ENCODE data around the gene DEGS1.

Gene DEGS1

DNA sequence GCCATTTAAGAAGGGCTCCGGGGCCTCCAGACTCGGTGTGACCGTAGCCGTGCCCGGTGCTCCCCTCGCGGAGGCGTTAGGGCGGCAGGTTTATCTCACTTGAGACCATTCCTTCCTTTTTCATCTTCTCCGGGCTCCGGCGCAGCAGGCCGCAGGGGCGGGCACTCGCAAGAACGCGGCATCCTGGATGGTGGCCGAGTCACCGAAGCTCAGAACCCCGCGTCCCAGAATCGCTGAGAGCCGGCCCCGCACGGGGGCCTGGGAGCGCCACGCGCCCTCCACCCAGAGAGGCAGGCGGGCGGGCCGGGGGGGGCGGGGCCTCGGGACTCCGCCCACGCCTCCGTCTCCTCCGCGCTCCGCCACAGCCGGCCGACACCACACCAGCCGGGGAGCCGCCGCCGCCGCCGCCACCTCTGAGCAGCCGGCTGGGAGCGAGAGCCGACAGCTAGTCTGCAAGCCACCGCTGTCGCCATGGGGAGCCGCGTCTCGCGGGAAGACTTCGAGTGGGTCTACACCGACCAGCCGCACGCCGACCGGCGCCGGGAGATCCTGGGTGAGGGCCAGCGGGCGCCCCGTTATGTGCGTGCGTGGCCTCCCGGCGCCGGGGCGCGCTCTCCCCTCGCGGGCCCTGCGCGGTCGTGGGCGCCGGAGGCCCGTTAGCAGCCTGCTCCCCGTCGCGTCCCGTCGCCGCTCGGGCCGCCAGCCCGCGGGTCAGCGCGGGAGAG is at the start of gene DEGS1:
TSS of gene DEGS1 (plus strand) at position 375 of the 725 bp plus-strand sequence. CDS start at position 472, 97 bp downstream.
- no peak for TF ChIP-seq EZH2 (optimal IDR thresholded peaks at IDR 0.05; ENCODE audit: low read depth, low read length)
- TF ChIP-seq, protein P1, sequence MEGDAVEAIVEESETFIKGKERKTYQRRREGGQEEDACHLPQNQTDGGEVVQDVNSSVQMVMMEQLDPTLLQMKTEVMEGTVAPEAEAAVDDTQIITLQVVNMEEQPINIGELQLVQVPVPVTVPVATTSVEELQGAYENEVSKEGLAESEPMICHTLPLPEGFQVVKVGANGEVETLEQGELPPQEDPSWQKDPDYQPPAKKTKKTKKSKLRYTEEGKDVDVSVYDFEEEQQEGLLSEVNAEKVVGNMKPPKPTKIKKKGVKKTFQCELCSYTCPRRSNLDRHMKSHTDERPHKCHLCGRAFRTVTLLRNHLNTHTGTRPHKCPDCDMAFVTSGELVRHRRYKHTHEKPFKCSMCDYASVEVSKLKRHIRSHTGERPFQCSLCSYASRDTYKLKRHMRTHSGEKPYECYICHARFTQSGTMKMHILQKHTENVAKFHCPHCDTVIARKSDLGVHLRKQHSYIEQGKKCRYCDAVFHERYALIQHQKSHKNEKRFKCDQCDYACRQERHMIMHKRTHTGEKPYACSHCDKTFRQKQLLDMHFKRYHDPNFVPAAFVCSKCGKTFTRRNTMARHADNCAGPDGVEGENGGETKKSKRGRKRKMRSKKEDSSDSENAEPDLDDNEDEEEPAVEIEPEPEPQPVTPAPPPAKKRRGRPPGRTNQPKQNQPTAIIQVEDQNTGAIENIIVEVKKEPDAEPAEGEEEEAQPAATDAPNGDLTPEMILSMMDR (IDR thresholded peaks at IDR 0.05; ENCODE audit: low read length), result peak; percentile 3; the same call in 1 of the 2 replicates
- no peak for TF ChIP-seq EZH2phosphoT487 (IDR thresholded peaks at IDR 0.05; ENCODE audit: low read length)
- no peaks in the 10 kb centered on the region for H3K9me2 ChIP-seq (replicated peaks; ENCODE audit: insufficient read depth, low read length)
- H3K79me2 ChIP-seq (ENCODE audit: low read length), result peaks cover 46% of the 10 kb centered on the region
- no peaks in the 10 kb centered on the region for H3K9me3 ChIP-seq (replicated peaks; ENCODE audit: insufficient read depth, low read length)
- peak within 1 kb of the TSS; percentile 75 for H3K4me2 ChIP-seq (ENCODE audit: low read depth, low read length)
- H2AFZ ChIP-seq (ENCODE audit: low read length), result peak within 1 kb of the TSS; percentile 90
- peak within 1 kb of the TSS; percentile 84 for H3K9ac ChIP-seq (ENCODE audit: low read length)
- peak within 1 kb of the TSS; percentile 89 for H3K27ac ChIP-seq (ENCODE audit: low read length)
- peaks cover 25% of the 10 kb centered on the region for H3F3A ChIP-seq (ENCODE audit: insufficient read depth, low read length)
- H3K4me3 ChIP-seq (ENCODE audit: low read length), result peak within 1 kb of the TSS; percentile 92
- no peaks in the 10 kb centered on the region for H3K27me3 ChIP-seq (replicated peaks; ENCODE audit: insufficient read depth, low read length)
- H4K20me1 ChIP-seq (ENCODE audit: insufficient read depth, low read length), result no peaks in the 10 kb centered on the region
- peaks cover 6% of the 10 kb centered on the region; the same call in 1 of the 2 replicates for H3K4me1 ChIP-seq (ENCODE audit: low read length)
- DNase-seq, result peak; percentile 90
- no peaks in the 10 kb centered on the region for H3K36me3 ChIP-seq (replicated peaks; ENCODE audit: insufficient read depth, low read length)

- Histone ChIP-seq H2AFZ (ENCODE audit: low read length) (no peak overlapping the region), H3K36me3 (replicated peaks; ENCODE audit: insufficient read depth, low read length) (peaks cover 21% of the 10 kb centered on the region; the same call in 1 of the 2 replicates), H3K4me3 (ENCODE audit: low read length) (no peak overlapping the region), H3F3A (ENCODE audit: insufficient read depth, low read length) (no peaks in the 10 kb centered on the region), H3K4me2 (ENCODE audit: low read depth, low read length) (no peak overlapping the region), H4K20me1 (ENCODE audit: insufficient read depth, low read length) (no peaks in the 10 kb centered on the region; the same call in 1 of the 2 replicates), H3K4me1 (ENCODE audit: low read length) (no peaks in the 10 kb centered on the region), H3K9ac (ENCODE audit: low read length) (no peak overlapping the region), H3K27me3 (replicated peaks; ENCODE audit: insufficient read depth, low read length) (no peaks in the 10 kb centered on the region), H3K9me2 (replicated peaks; ENCODE audit: insufficient read depth, low read length) (no peaks in the 10 kb centered on the region), H3K79me2 (ENCODE audit: low read length) (peaks cover 9% of the 10 kb centered on the region; the same call in 1 of the 2 replicates), H3K27ac (ENCODE audit: low read length) (no peak overlapping the region), H3K9me3 (replicated peaks; ENCODE audit: insufficient read depth, low read length) (no peaks in the 10 kb centered on the region)
- no peak for DNase-seq
- TF ChIP-seq, protein P1 (IDR thresholded peaks at IDR 0.05; ENCODE audit: low read length), result no peak
- TF ChIP-seq EZH2phosphoT487 (IDR thresholded peaks at IDR 0.05; ENCODE audit: low read length) (no peak), EZH2 (optimal IDR thresholded peaks at IDR 0.05; ENCODE audit: low read depth, low read length) (no peak)
These were observed 49.2 kb upstream of the DEGS1 start for GRCh38 chr1:224133741-224134299.

- Histone ChIP-seq H3K27me3 (replicated peaks; ENCODE audit: insufficient read depth, low read length) (no peaks in the 10 kb centered on the region), H3K9ac (ENCODE audit: low read length) (no peak overlapping the region), H3K36me3 (replicated peaks; ENCODE audit: insufficient read depth, low read length) (peaks cover 7% of the 10 kb centered on the region; the same call in 1 of the 2 replicates), H3K4me3 (ENCODE audit: low read length) (no peak overlapping the region), H3K27ac (ENCODE audit: low read length) (no peak overlapping the region), H3F3A (ENCODE audit: insufficient read depth, low read length) (no peaks in the 10 kb centered on the region), H3K9me3 (replicated peaks; ENCODE audit: insufficient read depth, low read length) (no peaks in the 10 kb centered on the region), H3K4me2 (ENCODE audit: low read depth, low read length) (no peak overlapping the region), H2AFZ (ENCODE audit: low read length) (no peak overlapping the region), H3K79me2 (ENCODE audit: low read length) (0 out of 2 replicates have a peak, but pooled peaks cover 3% of the 10 kb centered on the region), H3K4me1 (ENCODE audit: low read length) (no peaks in the 10 kb centered on the region), H3K9me2 (replicated peaks; ENCODE audit: insufficient read depth, low read length) (no peaks in the 10 kb centered on the region), H4K20me1 (ENCODE audit: insufficient read depth, low read length) (no peaks in the 10 kb centered on the region; the same call in 1 of the 2 replicates)
- TF ChIP-seq EZH2phosphoT487 (IDR thresholded peaks at IDR 0.05; ENCODE audit: low read length) (no peak), EZH2 (optimal IDR thresholded peaks at IDR 0.05; ENCODE audit: low read depth, low read length) (no peak)
- TF ChIP-seq, protein P1 (IDR thresholded peaks at IDR 0.05; ENCODE audit: low read length), result no peak
- DNase-seq, result no peak
These were observed 45.5 kb upstream of the DEGS1 start for GRCh38 chr1:224137518-224137917.

Measured in MM.1S (cell line).